Measurements from ENCODE around the gene PLD5.

DNA sequence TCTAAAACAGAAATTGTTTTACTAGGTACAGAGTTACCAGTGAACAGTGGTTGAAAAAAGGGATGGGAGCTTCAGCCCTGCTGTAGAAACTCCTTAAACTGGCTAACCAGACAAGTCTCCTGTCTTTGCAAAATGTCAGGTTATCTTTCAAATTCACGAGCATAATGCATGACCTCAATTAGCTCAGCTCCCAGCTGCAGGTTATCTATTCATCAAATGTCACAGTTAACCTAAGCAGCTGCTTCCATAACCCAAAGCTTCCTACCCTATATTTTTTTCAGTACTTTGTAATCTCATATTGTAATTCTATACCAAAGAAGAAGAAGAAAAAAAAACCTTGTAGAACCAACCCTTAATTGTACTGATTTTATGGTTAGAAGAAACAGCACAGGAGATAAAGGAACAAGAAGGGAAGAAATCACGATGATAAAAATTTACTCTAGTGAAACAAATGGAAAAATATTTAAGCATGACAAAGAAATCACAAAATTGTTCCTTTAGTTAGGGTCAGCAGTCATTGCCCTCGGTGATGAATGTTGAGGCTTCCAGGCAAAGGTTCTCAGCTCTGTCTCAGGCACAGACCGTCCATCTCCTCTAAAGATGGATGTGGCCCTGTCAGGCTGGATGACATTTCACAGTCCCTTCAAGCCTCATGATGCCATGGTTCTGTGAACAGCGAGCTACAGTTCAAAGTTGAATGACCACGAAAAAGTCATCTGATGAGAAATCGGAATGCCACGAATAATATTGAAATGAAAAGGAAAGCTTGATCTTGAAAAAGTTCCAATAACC, 95.9 kb downstream of the PLD5 start:
- TF ChIP-seq, protein P1, sequence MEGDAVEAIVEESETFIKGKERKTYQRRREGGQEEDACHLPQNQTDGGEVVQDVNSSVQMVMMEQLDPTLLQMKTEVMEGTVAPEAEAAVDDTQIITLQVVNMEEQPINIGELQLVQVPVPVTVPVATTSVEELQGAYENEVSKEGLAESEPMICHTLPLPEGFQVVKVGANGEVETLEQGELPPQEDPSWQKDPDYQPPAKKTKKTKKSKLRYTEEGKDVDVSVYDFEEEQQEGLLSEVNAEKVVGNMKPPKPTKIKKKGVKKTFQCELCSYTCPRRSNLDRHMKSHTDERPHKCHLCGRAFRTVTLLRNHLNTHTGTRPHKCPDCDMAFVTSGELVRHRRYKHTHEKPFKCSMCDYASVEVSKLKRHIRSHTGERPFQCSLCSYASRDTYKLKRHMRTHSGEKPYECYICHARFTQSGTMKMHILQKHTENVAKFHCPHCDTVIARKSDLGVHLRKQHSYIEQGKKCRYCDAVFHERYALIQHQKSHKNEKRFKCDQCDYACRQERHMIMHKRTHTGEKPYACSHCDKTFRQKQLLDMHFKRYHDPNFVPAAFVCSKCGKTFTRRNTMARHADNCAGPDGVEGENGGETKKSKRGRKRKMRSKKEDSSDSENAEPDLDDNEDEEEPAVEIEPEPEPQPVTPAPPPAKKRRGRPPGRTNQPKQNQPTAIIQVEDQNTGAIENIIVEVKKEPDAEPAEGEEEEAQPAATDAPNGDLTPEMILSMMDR (IDR thresholded peaks at IDR 0.05) = no peak
- no peak for TF ChIP-seq POLR2A (IDR thresholded peaks at IDR 0.05)
